ENCODE data around the gene PRR29.

DNA sequence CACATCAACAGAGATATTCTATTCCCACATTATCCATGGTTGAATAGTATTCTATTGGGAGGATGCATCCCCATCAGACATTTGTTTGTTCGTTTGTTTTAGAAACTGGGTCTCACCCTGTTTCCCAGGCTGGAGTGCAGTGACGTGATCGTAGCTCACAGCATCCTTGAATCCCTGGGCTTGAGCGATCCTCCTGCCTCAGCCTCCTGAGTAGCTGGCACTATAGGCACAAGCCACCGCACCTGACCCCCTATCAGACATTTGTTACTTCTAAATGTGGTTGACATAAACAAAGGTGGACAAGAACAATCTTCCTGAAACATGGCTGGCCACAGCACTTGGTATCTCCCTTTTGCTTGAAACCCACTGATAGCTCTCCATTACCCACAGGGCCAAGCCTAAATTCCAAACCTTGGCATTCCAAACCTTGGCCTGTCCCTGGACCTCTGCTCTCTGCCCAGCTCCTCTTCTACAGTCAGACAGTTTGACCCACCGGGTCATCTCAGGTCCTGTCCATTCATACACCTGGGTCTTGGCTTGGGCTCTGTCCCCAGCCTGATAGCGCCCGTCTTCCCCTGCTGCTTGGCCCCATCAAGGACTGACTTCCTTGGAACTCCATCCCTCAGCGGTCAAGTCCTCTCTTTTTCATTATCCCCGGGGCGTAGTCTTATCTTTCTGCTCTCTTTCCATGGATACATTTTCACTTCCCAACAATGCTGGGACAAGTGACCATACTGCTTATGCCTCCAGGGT lies 1.5 kb upstream of the PRR29 start:
- TF ChIP-seq, protein P1, sequence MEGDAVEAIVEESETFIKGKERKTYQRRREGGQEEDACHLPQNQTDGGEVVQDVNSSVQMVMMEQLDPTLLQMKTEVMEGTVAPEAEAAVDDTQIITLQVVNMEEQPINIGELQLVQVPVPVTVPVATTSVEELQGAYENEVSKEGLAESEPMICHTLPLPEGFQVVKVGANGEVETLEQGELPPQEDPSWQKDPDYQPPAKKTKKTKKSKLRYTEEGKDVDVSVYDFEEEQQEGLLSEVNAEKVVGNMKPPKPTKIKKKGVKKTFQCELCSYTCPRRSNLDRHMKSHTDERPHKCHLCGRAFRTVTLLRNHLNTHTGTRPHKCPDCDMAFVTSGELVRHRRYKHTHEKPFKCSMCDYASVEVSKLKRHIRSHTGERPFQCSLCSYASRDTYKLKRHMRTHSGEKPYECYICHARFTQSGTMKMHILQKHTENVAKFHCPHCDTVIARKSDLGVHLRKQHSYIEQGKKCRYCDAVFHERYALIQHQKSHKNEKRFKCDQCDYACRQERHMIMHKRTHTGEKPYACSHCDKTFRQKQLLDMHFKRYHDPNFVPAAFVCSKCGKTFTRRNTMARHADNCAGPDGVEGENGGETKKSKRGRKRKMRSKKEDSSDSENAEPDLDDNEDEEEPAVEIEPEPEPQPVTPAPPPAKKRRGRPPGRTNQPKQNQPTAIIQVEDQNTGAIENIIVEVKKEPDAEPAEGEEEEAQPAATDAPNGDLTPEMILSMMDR (IDR thresholded peaks at IDR 0.05; ENCODE audit: low read depth, low read length), result no peak
- no peak for TF ChIP-seq EZH2phosphoT487 (IDR thresholded peaks at IDR 0.05; ENCODE audit: low read depth)
